ENCODE results near the gene EFNA1. TPM values are rescaled to one million over a fixed set of nuclear protein-coding genes. Genes with fewer than 3 reads are reported as not detected.
A peak's percentile ranks its signal among the peaks of the same experiment; 100 is the strongest.

EFNA1 gene
- total and polyA plus RNA-seq, 2 of the 8 experiments (the other 6 are each of a cell fraction or from before 2014, with no cell fraction given), result 4.9 to 14.6 TPM

- Histone ChIP-seq H3K79me1 (ENCODE audit: low read depth, low read length) (no peaks in the 10 kb centered on the region), H3K23me2 (ENCODE audit: low read depth, low read length) (peaks cover 11% of the 10 kb centered on the region), H4K8ac (ENCODE audit: extremely low read depth, insufficient read depth, low read length) (peak overlapping the region; percentile 42; the same call in 1 of the 2 replicates), H4K5ac (ENCODE audit: insufficient read length, low read depth, low read length) (peak overlapping the region; percentile 46), H2BK120ac (replicated peaks; ENCODE audit: low read depth, low read length) (no peak overlapping the region), H3K79me2 (ENCODE audit: control insufficient read depth in 1 of 2, insufficient read depth in 2 of 2, low read length in 2 of 2) (no peaks in the 10 kb centered on the region), H3K4me3 (ENCODE audit: extremely low read depth in 1 of 4, insufficient read depth in 2 of 4, low read depth in 3 of 4, low read length in 4 of 4) (peak overlapping the region; percentile 28 to 71 (median 32); a peak in 6 of 8 replicates), H4K20me1 (replicated peaks in 1 of 2; ENCODE audit: control insufficient read depth in 1 of 2, insufficient read depth in 2 of 2, low read length in 2 of 2) (no peaks in the 10 kb centered on the region), H3K27ac (ENCODE audit: low read depth, low read length) (no peak overlapping the region), H3K4ac (replicated peaks; ENCODE audit: insufficient read length, low read depth, low read length) (no peak overlapping the region), H3K9me3 (ENCODE audit: insufficient read depth in 2 of 2, low read depth in 1 of 2, low read length in 1 of 2) (no peaks in the 10 kb centered on the region), H3K23ac (ENCODE audit: insufficient read length) (no peak overlapping the region), H3K4me2 (ENCODE audit: insufficient read depth in 1 of 2, low read depth in 2 of 2, low read length in 2 of 2) (peak overlapping the region; percentile 63 to 100), H2AFZ (ENCODE audit: low read length) (peak overlapping the region; percentile 37; the same call in 1 of the 2 replicates), H3K36me3 (ENCODE audit: control insufficient read depth in 2 of 4, insufficient read depth in 4 of 4, low read length in 3 of 4) (peaks cover 0 to 10% (median 7%) of the 10 kb centered on the region in 4 experiments; a peak in 4 of 8 replicates), H2BK5ac (ENCODE audit: low read depth, low read length) (0 out of 2 replicates have a peak overlapping the region, but pooled peaks have one; percentile 60), H3K4me1 (replicated peaks in 1 of 4; ENCODE audit: control insufficient read depth in 3 of 4, insufficient read depth in 4 of 4, low read length in 3 of 4) (peaks cover 2 to 17% (median 13%) of the 10 kb centered on the region in 4 experiments), H2BK12ac (ENCODE audit: low read depth, low read length) (no peak overlapping the region), H2BK15ac (ENCODE audit: low read length) (no peak overlapping the region), H3K14ac (ENCODE audit: insufficient read length) (no peak overlapping the region), H2AK5ac (ENCODE audit: low read depth, low read length) (no peak overlapping the region), H3K9ac (replicated peaks in 1 of 4; ENCODE audit: extremely low read depth in 1 of 4, low read depth in 3 of 4, low read length in 3 of 4) (peak overlapping the region in 1 of 4 experiments; percentile 8; a peak in 1 of 7 replicates), H3K56ac (replicated peaks; ENCODE audit: insufficient read length, low read depth, low read length) (no peak overlapping the region), H3K18ac (ENCODE audit: extremely low read depth, low read length) (peak overlapping the region; percentile 73), H4K91ac (replicated peaks; ENCODE audit: insufficient read length, low read length) (peak overlapping the region; percentile 4), H2BK20ac (ENCODE audit: low read length) (0 out of 2 replicates have a peak overlapping the region, but pooled peaks have one; percentile 2), H3K27me3 (replicated peaks in 1 of 4; ENCODE audit: control insufficient read depth in 3 of 4, extremely low read depth in 1 of 4, insufficient read depth in 3 of 4, low read length in 3 of 4) (no peaks in the 10 kb centered on the region)
- no peak for FAIRE-seq
- POLR2A ChIA-PET (ENCODE audit: partially characterized antibody), result interaction anchor here (0.6 to 3.0 kb wide), 11 partner anchors 9 to 195 kb away, joined by 3 to 24 read pairs (median 4); partner anchors contain the start of gene SLC50A1
- CTCF ChIA-PET (ENCODE audit: partially characterized antibody), result interaction anchor here (0.6 to 12.4 kb wide), 22 partner anchors 9 to 559 kb away, joined by 3 to 215 read pairs (median 13); partner anchors contain the start of genes DPM3, EFNA1, EFNA4 and SLC50A1
- TF ChIP-seq ASH2L (IDR thresholded peaks at IDR 0.05; ENCODE audit: low read length), result peak; percentile 30
- TF ChIP-seq POLR2A (IDR thresholded peaks at IDR 0.05; ENCODE audit: control extremely low read depth in 1 of 2, low read depth in 2 of 2, low read length in 2 of 2), result 0 out of 3 replicates have a peak, but pooled peaks of 1 of the 2 experiments have one; percentile 29
- TF ChIP-seq NRF1 (IDR thresholded peaks at IDR 0.05; ENCODE audit: low read depth, low read length), result no peak
- WGBS, 2 experiments (ENCODE audit: extremely low coverage in 1 of 2, insufficient coverage in 1 of 2, insufficient read length in 1 of 2, insufficient replicate concordance in 2 of 2, low coverage in 1 of 2, low lambda C conversion rate in 2 of 2, missing lambda C conversion rate in 1 of 2), result 29% methylated on average over 8 of the region's 8 CpGs; no CpG with 5 or more reads in 1 of the 2 experiments
- peak in 1 of 2 experiments; percentile 68 for DNase-seq (ENCODE audit: low read depth in 1 of 2, low spot score in 2 of 2)
Observed at GRCh38 chr1:155166051-155166470, 38.4 kb downstream of the EFNA1 start.

Measured in H1 (cell line).